GM12891 (cell line): ENCODE measurements around the gene DNER.

Experiments used
- DNase-seq: peaks from one replicate; pipeline ENCODE4 v3.0.0; 2011; ENCODE audit warnings: low spot score; ENCODE audit not compliant: insufficient read length
- FAIRE-seq: peaks from 2 replicates; lab custom pipeline; 2011; peaks lifted over from hg19 to GRCh38; lab: Jason Lieb, UNC
- PAX5 ChIP-seq: IDR thresholded peaks from 2 replicates; pipeline ENCODE4 v1.6.1; 2011; ENCODE audit warnings: low read length, moderate library complexity, mild to moderate bottlenecking; ENCODE audit not compliant: insufficient read depth, severe bottlenecking
- POLR2A ChIP-seq: IDR thresholded peaks from 2 replicates; pipeline ENCODE4 v1.6.1; 2011; ENCODE audit warnings: low read depth, low read length, control low read depth
- POLR2AphosphoS5 ChIP-seq: IDR thresholded peaks from 2 replicates; pipeline ENCODE4 v1.6.1; 2011; ENCODE audit warnings: low read depth, low read length, control low read depth
- POU2F2 ChIP-seq: IDR thresholded peaks from 2 replicates; pipeline ENCODE4 v1.6.1; 2011; ENCODE audit warnings: low read depth, mild to moderate bottlenecking, control low read depth, low read length, moderate library complexity
- SPI1 ChIP-seq: IDR thresholded peaks from 2 replicates; pipeline ENCODE4 v1.6.1; 2011; ENCODE audit warnings: low read depth, low read length, control low read depth
- TAF1 ChIP-seq: IDR thresholded peaks from 2 replicates; pipeline ENCODE4 v1.6.1; 2011; ENCODE audit warnings: low read depth, low read length, control low read depth

The DNER gene

DNA sequence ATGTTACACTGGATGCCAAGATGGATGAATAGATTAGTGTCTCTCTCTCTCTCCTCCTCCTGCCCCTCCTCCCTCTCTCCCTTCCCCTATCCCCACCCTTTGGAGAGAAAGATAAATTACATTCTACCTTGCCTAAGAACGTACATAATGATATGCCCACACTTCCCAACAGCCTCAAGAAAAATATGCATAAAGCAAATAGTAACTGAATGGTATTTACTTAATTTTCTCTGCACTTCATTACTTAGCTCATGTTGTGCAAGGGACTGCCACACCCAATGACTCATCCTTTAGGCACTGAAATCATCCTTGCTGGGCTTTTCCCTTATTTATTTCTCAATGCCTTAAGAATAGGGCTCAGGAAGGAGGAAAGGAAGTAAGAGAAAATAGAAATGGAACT, 306.0 kb downstream of the DNER start:
- DNase-seq = no peak

DNA sequence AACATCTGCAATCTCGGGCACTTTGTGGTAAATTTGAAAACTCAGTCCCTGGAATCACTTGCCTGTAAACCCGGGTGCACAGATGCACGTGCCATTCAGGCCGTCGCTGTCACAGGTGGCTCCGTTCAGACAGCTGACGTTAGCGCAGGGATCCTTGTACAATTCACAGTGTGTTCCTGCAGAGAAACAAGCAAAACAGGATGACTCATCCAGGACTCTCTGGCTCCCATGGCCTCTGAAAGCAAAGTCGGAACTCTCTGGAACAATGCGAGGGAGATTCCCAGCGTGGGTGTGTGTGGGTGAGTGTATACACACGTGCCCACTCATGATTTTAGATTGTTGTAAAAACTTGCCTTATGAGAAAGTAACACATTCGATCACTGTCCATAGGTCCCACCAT, 307.2 kb downstream of the DNER start:
- no peak for FAIRE-seq
- DNase-seq = no peak
- TF ChIP-seq POLR2AphosphoS5 (no peak), POU2F2 (no peak), SPI1 (no peak), POLR2A (no peak), TAF1 (no peak), PAX5 (no peak)

More for the DNA sequence above, 306.0 kb downstream of the DNER start:
- TF ChIP-seq POLR2A (no peak), POLR2AphosphoS5 (no peak), PAX5 (no peak), TAF1 (no peak), SPI1 (no peak), POU2F2 (no peak)
- no peak for FAIRE-seq

DNA sequence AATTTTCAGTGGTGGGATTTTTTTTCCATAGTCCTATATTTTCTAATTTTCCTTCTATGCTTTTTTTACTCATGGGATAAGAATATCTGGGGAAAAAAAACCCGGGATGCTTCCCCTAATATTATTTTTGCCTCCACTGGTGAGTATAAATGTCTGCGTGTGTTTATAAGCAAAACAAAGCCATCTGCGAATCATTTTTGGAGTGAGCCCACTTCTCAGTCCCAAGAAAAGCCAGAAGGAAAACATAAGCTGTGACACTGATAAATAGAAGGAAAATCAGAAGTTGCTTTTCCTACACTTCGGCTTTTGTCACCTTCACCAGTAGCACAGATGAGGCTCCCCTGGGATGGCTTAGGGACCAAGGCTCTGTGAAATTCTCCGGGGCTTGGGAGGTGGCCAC, 308.6 kb downstream of the DNER start:
- DNase-seq (no peak), FAIRE-seq (no peak)
- no peak for TF ChIP-seq POU2F2
- TF ChIP-seq POLR2AphosphoS5 = no peak
- TF ChIP-seq TAF1 = no peak
- no peak for TF ChIP-seq POLR2A
- no peak for TF ChIP-seq PAX5
- no peak for TF ChIP-seq SPI1

DNA sequence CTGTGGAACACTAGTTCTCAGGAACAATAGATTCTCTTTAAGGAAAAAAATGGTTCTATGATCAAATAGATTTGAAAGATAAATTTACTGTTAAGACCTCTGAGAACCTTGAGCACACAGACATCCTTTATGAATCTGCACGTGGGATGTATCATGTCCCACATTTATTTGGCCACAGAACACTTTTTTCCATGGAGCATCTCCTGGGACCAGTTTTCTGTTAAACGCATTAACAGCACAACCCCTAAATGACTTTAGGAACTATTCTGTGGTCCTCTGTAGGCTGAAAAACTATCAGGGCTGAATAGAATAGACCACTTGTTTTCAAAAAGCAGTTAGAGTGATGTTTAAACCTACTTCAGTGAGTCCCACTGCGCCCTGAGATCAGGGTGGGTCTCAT, 311.1 kb downstream of the DNER start:
- no peak for TF ChIP-seq SPI1
- TF ChIP-seq POU2F2 = no peak
- no peak for TF ChIP-seq PAX5
- no peak for TF ChIP-seq POLR2A
- TF ChIP-seq TAF1 = no peak
- TF ChIP-seq POLR2AphosphoS5 = no peak
- FAIRE-seq (no peak), DNase-seq (no peak)

DNA sequence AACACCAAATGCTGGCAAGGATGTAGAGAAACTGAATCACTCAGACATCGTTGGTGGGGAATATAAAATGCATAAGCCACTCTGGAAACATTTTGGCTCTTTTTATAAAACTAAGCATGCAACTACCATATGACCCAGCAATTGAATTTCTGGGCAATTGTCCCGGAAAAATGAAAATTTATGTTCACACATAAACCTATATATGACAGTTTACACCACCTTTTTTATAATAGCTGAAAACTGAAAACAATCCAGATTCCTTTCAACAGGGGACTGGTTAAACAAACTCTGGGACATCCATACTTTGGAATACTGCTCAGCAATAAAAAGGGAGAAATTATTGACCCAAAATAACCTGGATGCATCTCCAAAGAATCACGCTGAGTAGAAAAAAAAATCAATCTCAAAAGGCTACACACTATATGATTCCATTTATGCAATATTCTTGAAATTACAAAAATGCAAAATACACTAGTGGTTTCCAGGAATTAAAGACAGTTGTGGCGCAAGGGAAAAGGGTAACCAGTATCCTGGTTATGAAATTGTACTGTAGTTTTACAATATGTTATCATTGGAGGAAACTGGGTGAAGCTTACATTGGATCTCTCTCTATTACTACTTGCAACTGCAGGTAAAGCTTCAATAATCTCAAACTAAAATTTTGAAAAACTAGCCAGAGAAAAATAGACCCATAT, 313.0 kb downstream of the DNER start:
- no peak for DNase-seq
- FAIRE-seq = no peak

DNA sequence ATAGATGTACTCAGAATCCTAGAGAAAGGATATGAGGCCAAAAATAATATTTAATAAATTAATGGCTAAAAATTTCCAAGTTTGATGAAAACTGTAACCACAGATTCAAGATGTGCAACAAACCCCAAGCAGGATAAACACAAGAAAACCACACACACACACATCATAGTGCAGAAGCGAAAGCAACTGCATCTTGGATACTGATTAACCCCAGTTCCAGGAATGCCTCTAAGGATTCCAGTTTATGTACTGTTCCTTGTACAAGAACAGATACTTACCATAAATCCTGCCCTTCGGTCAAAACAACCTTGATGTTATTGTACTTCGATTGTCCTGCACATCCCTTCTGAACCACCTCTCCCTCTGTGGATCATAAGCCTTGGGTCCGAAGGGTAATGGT, 320.4 kb downstream of the DNER start:
- TF ChIP-seq TAF1 (no peak), POLR2A (no peak), SPI1 (no peak), POLR2AphosphoS5 (no peak), PAX5 (no peak), POU2F2 (no peak)
- FAIRE-seq (no peak), DNase-seq (no peak)

More for the DNA sequence above, 313.0 kb downstream of the DNER start:
- TF ChIP-seq POLR2A (no peak), SPI1 (no peak), POLR2AphosphoS5 (no peak), TAF1 (no peak), PAX5 (no peak), POU2F2 (no peak)

DNA sequence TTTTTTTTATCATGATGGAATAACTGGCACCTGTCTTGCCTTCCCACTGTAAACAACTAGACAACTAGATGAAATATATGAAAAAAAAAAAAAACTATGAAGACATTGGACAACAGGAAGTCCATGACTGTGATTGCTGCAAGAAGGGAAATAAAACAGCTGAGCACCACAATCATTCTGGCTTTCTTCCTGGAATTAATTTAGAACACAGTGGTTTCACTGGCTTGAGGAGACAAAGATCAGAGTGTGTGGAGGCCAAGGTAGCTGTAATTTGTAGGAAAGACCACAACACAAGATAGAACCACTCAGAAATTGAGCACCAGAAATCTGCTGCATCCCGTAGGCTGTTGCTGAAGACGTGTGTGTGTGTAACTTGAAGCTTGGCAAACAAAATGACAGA, 322.2 kb downstream of the DNER start:
- no peak for FAIRE-seq
- no peak for DNase-seq

DNA sequence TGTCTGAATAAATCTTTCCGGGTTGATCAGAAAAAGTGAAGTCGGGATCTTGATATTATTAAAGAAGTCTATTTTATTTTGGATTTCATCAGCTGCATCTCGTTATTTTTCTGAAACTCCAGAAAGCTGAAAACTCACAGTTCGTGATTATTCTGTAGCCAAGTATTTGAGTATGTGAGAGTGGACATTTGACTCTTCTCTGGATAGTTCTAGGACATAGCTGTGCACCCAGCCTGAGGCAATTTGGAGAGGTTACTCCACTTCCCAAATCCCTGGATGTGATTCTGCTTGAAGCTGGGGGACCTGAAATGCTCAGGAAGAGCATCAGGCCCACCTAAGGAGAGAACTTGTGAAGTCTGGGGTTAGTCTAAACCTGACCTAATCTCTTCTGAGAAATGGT, 325.6 kb downstream of the DNER start:
- FAIRE-seq (no peak), DNase-seq (no peak)

More for the DNA sequence above, 322.2 kb downstream of the DNER start:
- no peak for TF ChIP-seq PAX5
- TF ChIP-seq POLR2A = no peak

DNA sequence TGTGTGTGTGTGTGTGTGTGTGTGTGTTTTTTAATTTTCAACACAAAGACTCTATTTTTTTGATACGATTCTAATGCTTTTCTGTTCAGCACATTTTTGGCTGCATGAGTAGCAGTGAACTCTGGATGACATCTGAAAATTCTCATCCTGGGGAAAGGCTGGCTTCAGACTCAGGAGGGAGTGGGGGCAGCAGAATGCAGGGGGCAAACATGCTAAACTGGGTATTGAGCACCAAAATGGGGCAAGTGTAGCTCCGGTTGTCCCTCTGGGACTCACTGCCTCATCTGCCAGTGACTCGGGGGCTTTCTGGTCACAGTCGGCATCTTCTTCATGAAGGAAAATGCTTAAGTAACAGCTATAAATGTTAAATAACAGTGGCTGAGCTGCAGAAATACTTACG, 326.5 kb downstream of the DNER start:
- no peak for DNase-seq
- no peak for FAIRE-seq
- TF ChIP-seq POLR2A = no peak
- TF ChIP-seq TAF1 = no peak
- TF ChIP-seq PAX5 = no peak
- no peak for TF ChIP-seq POU2F2
- no peak for TF ChIP-seq SPI1
- no peak for TF ChIP-seq POLR2AphosphoS5

More for the DNA sequence above, 325.6 kb downstream of the DNER start:
- no peak for TF ChIP-seq POU2F2
- no peak for TF ChIP-seq SPI1
- TF ChIP-seq PAX5 = no peak
- no peak for TF ChIP-seq POLR2A
- TF ChIP-seq POLR2AphosphoS5 = no peak
- TF ChIP-seq TAF1 = no peak

DNA sequence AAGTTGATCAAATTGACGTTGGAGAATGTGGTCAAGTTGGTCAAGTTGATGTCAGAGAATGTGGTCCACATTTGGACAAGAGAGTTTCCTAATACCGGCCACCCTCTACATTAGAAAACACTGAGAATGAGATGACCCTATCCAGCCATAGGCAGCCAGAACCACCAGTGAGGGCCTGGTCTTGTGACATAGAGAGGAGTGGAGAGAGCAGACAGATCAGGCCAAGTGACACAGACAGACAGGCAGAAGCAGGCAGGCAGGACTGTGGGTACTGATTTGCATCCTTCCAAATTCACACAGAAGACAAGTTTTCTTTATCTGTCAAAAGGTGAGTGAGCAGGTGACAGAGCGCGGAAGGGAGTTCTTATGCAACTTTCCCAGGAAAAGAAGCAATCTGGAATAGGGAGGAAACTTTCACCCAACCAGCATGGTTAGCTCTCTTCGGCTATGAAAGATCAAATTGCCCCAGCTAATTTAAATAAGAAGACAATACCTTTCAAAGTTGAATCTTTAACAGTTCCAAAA, 334.2 kb downstream of the DNER start:
- TF ChIP-seq TAF1 (no peak), PAX5 (no peak), POLR2A (no peak), POU2F2 (no peak), SPI1 (no peak), POLR2AphosphoS5 (no peak)
- FAIRE-seq (no peak), DNase-seq (no peak)
